Stimulated activated CD4-positive, alpha-beta T cell treated with anti-CD3 and anti-CD28 coated beads, Interleukin-12 subunit alpha, Interleukin-12 subunit beta, amount 100 ng/mL, for 48 hours (primary cell): ENCODE measurements around the gene TNK2.

Source experiments
- DNase-seq, 3 donors: peaks; one replicate each; pipeline ENCODE4 v3.0.0-alpha.2; 2020; ENCODE audit warnings: low read depth in 2 of 3, low spot score in 1 of 3

TNK2 gene

GRCh38 chr3:195886181-195887141 lies 21.9 kb downstream of the TNK2 start:
- DNase-seq, result no peak

DNA sequence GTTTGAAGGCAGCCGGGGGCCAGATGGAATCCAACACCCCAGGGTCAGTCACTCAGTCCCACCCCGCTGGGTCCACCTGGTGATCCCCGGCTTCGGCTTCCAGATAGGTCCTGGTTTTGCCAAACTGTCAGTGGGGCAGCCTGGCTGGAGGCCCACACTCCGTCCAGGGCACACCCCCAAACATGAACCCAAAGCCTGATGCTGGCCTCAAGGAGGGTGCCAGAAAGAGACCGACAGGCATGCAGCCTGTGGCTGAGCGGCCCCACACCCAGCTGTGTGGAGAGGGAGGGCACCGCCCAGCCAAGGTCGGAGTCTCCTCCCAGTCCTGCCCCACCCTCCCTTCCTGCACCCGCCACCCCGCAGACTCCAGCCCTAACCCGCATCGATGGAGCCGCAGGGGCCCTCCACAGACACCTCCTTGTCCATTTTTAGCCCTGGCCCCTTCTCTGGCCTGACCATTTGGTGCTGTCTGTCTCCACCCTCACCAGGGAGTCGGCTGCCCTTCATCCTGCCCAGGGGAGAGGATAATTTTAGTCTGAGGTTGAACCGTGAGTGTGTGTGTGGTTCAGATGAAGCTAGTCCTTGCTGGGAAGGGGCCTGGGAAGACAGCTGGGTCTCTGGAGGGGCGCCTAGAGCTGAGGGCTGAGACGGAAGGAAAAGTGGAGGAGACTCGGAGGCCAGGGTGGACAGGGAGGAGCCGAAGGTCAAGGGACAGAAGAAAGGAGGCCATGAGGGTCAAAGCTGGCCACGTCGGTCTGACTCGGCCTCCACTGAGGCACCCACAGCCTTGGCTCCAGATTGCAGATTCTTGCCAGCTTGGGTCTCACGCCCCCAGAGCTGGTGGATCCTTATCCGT lies 23.1 kb downstream of the TNK2 start:
- DNase-seq, result no peak

GRCh38 chr3:195884691-195885035 lies 23.7 kb downstream of the TNK2 start:
- no peak for DNase-seq

DNA sequence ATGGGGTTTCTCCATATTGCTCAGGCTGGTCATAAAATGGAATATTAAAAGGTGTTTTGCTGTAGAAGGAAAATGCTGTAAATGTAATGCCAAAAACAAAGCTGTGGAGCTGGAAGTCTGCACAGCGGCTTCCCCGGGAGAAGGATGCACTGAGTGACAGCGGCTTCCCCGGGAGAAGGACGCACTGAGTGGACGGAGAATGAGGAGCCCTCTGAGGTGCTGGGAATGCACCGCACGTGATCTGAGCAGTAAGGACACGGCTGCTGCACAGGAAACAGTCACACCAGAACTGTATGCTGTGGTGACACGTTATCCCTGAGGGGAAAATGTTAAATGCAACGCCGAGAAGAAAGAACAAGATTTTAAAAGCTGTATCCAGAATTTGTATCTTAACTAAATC lies 24.6 kb downstream of the TNK2 start:
- no peak for DNase-seq

DNA sequence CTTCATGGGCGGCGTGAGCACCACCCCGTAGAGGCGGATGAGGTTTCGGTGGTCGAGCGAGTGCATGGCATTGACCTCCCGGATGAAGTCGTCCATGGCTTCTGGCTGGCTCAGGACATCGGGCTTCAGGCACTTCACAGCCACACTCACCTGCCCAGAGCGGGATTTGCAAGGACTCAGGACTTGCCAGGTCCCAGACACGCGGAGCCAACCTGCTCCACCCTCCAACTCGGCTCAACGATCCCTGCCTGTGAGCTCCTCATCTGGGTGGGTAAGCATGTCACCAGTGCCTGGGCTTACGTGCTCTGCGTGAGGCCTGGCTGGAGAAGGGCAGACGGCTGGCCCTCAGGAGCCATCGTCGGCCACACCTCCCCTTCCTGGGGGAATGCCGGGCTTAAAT lies 25.2 kb downstream of the TNK2 start:
- DNase-seq, result no peak

DNA sequence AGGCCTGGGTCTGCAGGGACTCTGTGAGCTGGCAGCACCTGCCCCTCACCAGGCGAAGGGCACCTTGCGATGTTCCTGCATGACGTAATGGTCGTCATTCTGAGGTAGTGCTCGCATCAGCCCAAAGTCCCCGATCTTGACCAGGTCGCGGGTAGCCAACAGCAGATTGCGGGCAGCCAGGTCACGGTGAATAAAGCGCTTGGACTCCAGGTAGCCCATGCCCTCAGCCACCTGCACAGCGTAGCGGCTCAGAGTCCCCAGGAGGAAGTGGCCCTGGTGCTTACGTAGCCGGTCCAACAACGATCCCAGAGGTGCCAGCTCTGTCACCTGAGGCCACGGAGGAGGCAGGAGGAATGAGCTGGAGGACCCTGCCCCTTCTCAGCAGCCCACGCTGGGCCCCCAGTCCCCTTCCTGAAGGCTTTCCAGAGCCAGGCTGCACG lies 26.3 kb downstream of the TNK2 start:
- DNase-seq, result no peak

DNA sequence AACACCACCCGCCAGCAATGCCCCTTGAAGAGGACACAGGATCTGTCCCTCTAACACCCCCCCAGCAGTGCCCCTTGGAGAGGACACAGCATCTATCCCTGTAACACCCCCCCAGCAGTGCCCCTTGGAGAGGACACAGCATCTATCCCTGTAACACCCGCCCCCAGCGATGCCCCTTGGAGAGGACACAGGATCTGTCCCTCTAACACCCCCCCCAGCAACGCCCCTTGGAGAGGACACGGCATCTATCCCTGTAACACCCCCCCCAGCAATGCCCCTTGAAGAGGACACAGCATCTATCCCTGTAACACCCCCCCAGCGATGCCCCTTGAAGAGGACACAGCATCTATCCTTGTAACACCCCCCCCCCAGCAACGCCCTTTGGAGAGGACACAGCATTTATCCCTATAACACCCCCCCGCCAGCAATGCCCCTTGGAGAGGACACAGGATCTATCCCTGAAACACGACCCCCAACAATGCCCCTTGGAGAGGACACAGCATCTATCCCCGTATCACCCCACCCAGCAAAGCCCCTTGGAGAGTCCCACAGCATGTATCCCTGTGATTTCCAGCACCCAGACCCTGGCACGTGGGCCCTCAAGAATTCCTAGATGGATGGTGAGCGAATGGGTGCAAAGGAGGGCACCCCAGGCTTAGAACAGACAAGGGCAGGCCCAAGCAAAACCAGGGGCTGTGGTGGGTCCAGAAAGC lies 26.9 kb downstream of the TNK2 start:
- no peak for DNase-seq

DNA sequence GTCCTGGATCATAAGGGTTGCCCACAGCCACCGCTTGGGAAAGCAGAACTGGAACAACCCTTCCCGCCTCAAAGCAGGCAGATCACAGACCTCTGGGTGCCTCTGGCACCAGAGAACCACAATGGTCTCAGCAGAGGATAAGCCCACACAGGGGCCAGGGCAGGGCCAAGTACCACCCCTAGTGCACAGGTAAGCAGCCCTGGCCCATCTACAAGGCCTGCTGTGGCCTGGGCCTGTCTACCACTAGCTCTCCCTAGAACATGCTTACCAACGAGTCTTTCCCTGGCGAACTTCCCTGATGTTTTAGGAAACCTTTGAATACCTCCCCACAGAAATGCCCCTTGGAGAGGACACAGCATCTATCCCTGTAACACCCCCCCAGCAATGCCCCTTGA lies 28.3 kb downstream of the TNK2 start:
- DNase-seq, result no peak

DNA sequence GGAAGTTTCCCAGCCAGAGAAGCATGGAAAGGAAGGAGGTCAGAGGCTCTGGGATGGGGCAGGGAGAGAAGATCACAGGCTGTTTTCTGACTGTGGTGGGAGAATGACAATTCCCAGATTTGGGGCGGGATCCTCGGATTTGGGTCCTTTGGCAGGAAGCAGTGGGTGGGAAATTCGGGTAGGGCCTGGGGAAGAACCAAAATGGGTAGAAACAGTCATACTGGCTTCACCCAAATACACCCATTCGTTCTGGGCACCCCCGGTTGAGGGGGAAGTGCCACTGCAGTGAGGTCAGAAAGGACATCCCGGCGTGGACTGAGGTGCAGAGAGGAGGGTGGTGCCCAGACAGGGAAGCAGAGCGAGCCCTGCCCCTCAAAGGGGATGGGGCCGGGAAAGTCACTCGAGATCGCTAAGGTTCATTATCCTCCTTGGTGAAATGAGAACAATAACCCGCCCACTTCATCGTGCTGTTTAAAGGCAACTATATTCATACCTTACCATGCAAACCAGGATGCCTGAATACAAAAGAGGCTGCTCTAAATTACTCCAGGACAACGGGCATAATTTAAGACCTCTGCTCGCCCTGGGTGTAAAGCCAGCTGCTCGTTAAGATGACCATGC lies 28.8 kb downstream of the TNK2 start:
- no peak for DNase-seq

GRCh38 chr3:195878424-195879274 lies 29.7 kb downstream of the TNK2 start:
- DNase-seq, result no peak

DNA sequence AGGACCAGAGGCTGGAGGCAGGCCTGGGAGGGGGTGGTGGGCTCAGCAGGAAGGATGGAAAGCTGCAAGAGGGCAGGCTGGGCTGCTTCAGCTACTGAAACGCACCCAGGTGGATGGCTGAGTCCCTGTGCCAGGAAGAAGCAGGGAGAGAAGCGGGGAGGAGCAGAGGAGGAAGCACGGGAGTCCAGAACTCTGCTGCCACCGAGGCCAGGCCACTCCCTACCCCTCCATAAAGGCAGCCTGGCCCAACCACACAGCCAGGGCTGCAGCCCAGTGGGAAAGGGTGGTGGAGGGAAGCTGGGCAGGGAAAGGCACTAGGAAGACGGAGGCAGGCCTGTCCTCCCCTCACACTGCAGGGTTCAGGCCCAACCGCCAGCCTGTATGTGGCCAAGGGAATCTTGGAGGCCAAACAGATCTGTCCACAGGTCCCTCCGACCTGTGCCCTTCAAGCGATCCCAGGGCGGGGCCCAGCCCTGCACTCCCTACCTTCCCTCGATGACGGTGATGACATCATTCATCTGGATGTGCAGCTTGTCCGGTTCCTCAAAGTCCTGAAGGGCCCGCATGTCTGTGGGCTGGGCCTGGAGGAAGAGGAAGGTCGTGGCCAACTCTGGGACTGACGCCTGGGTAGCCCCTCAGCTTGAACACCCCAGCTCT lies 30.5 kb downstream of the TNK2 start:
- DNase-seq, result no peak

GRCh38 chr3:195877136-195877715 lies 31.1 kb downstream of the TNK2 start:
- no peak for DNase-seq

GRCh38 chr3:195876297-195877064 lies 31.9 kb downstream of the TNK2 start:
- DNase-seq, result no peak

- DNase-seq, result no peak
Measured at GRCh38 chr3:195875482-195876236, 32.7 kb downstream of the TNK2 start.

DNA sequence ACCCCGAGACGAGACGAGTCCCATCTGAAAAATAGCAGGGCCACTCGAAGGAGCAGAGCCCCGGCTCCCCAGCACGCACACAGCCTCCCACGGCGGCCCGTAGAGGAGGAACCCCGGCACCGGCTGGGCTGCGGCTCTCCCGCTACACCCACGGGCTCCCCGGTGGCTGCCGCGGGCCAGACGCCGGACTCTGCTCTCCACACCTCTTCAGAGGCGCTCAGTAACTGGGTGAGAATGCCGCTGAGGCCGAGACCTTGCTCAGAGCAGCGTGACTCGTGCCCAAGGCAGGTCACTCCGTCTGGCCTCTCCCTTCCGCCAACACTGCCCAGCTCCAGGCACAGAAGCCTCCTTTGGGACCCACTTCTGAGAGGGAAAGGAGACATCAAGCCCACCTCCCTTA lies 34.4 kb downstream of the TNK2 start:
- no peak for DNase-seq

GRCh38 chr3:195873281-195873887 lies 35.0 kb downstream of the TNK2 start:
- DNase-seq, result no peak

DNA sequence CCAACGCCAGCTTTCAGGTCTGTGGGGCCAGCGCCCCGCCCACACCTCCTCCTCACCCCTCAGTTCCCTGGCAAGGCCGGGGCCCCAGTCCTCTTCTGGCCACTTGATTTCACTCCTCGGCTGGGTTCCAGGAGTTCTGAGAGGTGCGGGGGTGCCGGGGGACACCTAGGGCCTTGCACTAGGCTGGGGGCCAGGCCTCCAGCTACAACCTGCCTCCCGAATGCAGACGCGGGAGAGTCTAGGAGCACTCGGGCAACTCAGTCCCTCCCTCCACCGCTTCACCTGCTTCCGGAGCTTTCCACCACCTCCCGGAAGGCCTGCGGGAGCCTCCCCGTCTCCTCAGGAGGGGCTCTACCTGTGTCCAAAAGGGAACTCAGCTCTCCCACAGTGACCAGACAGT lies 35.6 kb downstream of the TNK2 start:
- DNase-seq, result no peak
